Inflammatory macrophage treated with lipopolysaccharide for 1 hour (primary cell): ENCODE measurements around the gene LTBP4.
"Not testable (repeated sequence)": the region's sequence is repeated elsewhere in the genome, so short reads cannot be mapped to it uniquely, and the experiment has no call there.

Source experiments
- DNase-seq, 2 donors: peaks; one replicate each; pipeline ENCODE4 v3.0.0-alpha.2; 2020 to 2022

The LTBP4 gene, protein sequence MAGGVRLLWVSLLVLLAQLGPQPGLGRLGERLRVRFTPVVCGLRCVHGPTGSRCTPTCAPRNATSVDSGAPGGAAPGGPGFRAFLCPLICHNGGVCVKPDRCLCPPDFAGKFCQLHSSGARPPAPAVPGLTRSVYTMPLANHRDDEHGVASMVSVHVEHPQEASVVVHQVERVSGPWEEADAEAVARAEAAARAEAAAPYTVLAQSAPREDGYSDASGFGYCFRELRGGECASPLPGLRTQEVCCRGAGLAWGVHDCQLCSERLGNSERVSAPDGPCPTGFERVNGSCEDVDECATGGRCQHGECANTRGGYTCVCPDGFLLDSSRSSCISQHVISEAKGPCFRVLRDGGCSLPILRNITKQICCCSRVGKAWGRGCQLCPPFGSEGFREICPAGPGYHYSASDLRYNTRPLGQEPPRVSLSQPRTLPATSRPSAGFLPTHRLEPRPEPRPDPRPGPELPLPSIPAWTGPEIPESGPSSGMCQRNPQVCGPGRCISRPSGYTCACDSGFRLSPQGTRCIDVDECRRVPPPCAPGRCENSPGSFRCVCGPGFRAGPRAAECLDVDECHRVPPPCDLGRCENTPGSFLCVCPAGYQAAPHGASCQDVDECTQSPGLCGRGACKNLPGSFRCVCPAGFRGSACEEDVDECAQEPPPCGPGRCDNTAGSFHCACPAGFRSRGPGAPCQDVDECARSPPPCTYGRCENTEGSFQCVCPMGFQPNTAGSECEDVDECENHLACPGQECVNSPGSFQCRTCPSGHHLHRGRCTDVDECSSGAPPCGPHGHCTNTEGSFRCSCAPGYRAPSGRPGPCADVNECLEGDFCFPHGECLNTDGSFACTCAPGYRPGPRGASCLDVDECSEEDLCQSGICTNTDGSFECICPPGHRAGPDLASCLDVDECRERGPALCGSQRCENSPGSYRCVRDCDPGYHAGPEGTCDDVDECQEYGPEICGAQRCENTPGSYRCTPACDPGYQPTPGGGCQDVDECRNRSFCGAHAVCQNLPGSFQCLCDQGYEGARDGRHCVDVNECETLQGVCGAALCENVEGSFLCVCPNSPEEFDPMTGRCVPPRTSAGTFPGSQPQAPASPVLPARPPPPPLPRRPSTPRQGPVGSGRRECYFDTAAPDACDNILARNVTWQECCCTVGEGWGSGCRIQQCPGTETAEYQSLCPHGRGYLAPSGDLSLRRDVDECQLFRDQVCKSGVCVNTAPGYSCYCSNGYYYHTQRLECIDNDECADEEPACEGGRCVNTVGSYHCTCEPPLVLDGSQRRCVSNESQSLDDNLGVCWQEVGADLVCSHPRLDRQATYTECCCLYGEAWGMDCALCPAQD (N-terminal part only)

DNA sequence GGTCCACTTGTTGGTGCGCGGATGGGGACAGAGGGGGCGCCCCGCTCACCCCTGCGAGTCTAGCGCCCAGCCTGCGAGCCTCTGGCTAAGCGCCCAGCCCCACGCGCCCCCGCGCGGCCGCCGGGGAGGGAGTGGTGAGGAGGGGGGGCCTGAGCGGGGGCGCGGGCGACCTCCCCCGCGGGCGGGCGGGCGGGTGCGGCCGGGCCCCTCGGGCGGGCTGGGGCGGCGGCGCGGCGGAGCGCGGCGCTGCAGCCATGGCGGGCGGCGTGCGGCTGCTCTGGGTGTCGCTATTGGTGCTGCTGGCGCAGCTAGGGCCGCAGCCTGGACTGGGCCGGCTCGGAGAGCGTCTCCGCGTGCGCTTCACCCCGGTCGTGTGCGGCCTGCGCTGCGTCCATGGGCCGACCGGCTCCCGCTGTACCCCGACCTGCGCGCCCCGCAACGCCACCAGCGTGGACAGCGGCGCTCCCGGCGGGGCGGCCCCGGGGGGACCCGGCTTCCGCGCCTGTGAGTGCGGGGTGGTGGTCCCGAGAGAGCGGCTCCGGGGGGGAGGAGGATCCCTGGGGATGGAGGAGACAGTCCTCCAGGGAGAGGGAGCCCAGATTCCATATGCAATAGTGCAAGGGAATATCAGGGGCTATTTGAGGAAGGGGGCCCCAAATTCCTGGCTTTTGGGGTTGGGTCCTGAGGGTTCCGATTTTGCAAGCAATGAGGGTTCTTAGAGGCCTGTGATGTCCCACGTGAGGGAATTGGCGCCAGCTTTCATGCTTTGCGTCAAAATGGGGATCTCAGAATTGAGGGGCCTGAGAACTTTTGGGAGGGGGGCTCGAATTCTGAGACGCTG is at the start of gene LTBP4:
Gene LTBP4 (plus strand): TSS at position 236 of the 841 bp plus-strand sequence. CDS start 19 bp downstream, at position 255.
- DNase-seq: no peak

DNA sequence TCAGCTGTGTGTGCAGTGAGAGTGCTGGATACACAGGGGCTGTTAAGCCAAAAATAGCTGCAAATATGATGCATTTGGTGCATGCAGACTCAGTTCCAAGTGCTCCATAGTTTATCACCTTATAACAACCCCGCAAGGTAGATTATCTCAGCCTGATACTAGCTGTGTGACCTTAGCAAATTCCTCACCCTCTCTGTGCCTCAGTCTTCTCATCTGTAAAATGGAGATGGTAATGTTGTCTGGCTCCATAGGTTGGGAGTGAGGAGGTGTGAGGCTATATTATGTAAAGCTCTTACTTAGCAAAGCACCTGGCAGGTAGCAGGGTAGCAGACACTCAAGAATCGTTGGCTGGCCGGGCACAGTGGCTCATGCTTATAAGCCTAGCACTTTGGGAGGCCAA is 48.3 kb upstream of the LTBP4 start:
- DNase-seq: no peak

DNA sequence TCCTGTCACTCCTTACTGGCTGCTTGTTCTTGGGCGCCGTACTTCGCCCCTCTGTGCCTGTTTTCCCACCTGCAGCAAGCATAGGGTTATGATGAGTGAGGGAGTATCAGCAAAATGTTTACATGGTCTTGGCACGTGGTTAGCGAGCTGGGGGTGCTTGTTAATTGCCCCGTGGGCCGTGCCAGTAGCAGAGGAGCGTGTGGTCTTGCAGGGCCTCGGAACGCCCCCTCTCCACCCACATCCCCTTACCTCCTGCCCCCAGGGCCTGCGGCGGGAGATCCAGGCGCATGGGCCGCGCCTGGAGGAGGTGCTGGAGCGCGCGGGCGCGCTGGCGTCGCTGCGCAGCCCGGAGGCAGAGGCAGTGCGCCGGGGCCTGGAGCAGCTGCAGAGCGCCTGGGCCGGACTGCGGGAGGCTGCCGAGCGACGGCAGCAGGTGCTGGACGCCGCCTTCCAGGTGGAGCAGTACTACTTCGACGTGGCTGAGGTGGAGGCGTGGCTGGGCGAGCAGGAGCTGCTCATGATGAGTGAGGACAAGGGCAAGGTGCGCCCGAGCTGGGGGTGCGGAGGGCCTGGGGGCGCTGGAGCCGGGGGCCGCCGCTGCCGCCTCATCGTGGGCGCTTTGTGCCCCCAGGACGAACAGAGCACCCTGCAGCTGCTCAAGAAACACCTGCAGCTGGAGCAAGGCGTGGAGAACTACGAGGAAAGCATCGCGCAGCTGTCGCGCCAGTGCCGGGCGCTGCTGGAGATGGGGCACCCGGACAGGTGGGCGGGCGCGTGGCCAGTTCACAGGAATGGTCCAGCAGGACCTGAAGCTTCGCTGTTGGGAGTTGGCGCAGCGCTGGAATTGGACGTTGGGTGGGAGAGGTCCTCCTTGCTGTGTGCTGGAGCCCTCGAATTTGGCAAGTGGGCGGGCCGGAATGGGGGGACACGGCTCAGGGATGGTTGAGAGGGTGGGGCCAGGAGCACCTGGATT is 47.0 kb upstream of the LTBP4 start:
- DNase-seq: no peak

DNA sequence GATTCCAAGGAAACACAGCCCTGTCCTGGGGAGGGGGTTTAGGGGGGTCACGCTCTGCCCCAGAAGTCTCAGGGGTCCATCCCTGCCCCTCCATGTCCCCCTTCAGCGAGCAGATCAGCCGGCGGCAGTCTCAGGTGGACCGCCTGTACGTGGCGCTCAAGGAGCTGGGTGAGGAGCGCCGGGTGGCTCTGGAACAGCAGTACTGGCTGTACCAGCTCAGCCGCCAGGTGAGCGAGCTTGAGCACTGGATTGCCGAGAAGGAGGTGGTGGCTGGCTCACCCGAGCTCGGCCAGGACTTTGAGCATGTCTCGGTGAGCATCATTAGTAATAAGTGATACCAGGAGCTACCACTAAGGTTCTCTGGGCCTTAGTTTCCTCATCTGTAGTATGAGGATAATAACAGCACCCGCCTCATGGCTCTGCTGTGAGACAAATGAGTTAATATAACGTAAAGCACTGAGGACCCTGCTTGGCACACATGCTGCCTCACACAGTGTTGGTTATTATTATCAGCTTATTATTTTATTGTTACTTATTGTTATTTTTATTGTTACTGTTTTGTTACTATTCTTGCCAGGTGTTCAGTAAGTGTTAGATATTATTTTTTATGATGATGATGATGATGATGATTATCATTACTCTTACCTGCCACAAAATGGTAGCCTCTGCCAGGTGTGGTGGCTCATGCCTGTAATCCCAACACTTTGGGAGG is 45.0 kb upstream of the LTBP4 start:
- DNase-seq: no peak

DNA sequence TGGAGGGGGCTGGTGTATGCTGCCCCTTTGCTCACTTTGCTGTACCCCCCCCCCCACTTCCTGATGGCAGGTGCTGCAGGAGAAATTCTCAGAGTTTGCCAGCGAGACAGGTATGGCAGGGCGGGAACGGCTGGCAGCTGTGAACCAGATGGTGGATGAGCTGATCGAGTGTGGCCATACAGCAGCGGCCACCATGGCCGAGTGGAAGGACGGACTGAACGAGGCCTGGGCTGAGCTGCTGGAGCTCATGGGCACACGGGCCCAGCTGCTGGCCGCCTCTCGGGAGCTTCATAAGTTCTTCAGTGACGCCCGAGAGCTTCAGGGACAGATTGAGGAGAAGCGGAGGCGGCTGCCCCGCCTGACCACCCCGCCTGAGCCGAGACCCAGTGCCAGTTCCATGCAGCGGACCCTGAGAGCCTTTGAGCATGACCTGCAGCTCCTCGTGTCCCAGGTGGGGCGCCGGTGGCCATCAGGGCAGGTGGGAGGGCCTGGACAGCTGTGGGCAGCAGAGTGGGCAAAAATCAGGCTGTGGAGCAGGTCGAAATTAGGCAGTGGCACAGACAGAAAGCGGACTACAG is 44.1 kb upstream of the LTBP4 start:
- no peak for DNase-seq

DNA sequence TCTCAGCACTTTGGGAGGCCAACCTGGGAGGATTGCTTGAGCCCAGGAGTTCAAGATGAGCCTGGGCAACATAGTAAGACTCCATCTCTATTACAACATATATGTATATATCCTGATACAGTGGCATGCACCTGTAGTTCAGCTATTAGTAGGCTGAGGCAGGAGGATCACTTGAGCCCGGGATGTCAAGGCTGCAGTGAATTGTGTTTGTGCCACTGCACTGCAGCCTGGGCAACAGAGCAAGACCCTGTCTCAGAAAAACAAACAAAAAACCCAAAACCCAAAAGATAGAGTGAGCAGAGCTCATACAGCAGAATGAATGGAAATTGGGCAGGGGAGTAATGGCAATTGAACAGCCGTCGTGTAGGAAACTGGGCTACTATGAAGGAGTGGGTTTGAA is 41.8 kb upstream of the LTBP4 start:
- DNase-seq: no peak

DNA sequence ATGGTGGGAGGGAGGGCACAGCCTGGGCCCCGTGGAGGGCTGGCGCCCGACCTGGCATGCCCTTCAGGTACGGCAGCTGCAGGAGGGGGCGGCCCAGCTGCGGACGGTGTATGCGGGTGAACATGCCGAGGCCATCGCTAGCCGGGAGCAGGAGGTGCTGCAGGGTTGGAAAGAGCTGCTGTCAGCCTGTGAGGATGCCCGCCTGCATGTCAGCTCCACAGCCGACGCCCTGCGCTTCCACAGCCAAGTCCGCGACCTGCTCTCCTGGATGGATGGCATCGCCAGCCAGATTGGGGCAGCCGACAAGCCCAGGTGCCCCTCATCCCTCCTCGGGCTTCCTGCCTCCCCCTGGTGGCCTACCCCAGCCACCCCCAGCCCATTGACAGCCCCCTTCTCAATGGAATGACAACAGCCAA is 41.1 kb upstream of the LTBP4 start:
- DNase-seq: no peak

DNA sequence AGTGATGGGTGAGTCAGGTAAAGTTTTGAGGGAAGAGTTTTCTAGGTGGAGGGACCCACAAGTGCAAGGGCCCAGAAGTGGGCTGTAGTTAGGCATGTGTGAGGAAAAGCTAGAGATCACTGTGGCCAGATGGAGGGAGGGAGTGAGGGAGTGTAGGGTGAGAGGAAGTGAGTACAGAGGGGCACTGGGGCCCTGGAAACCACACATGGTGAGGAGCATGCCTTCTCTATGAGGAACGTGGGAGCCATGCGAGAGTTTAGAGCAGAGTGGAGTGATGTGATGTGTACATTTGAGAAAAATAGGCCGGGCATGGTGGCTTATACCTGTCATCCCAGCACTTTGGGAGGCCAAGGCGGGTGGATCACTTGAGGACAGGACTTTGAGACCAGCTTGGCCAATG is 39.2 kb upstream of the LTBP4 start:
- DNase-seq: no peak

DNA sequence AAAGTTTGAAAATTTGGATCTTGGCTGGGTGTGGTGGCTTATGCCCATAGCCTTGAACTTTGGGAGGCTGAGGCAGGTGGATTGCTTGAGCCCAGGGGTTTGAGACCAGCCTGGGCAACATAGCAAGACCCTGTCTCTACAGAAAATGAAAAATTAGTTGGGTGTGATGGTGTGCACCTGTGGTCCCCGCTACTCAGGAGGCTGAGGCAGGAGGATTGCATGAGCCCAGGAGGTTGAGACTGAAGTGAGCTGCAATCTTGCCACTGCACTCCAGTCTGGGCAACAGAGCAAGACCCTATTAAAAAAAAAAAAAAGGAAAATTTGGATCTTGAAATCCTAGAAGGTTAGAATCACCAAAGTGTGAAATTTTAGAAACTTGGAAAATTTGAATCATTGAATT is 36.6 kb upstream of the LTBP4 start:
- DNase-seq: not testable (repeated sequence)

DNA sequence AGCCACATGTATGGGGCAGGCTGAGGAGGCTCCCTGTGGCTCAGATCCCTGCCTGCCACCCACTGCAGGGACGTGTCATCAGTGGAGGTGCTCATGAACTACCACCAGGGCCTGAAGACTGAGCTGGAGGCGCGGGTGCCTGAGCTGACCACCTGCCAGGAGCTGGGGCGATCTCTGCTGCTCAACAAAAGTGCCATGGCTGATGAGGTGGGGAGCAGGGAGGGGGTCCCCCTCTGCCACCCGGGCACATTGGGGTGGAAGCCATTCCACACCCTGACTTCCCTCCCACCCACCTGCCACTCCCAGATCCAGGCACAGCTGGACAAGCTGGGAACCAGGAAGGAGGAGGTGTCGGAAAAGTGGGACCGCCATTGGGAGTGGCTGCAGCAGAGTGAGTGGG is 35.8 kb upstream of the LTBP4 start:
- DNase-seq: no peak

DNA sequence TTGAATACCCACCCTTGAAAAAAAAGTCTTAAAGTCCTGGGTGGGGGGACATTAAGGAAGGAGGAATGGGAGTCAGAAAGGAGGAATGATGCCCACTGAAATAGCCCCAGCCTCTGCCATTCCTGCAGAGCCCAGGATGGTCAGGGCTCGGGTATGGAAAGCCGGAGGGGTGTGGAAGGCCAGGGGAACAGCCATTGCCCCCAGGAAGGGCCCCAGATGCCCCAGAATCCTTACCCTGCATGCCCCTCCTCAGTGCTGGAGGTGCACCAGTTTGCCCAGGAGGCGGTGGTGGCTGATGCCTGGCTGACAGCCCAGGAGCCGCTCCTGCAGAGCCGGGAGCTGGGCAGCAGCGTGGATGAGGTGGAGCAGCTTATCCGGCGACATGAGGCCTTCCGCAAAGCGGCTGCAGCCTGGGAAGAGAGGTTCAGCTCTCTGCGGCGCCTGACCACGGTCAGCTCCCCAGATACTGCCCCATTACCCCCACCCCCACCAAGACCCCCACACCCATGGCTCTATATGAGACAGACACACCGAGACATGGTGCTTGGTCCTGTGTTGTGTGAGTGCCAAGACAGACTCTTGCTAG is 35.2 kb upstream of the LTBP4 start:
- DNase-seq: no peak

DNA sequence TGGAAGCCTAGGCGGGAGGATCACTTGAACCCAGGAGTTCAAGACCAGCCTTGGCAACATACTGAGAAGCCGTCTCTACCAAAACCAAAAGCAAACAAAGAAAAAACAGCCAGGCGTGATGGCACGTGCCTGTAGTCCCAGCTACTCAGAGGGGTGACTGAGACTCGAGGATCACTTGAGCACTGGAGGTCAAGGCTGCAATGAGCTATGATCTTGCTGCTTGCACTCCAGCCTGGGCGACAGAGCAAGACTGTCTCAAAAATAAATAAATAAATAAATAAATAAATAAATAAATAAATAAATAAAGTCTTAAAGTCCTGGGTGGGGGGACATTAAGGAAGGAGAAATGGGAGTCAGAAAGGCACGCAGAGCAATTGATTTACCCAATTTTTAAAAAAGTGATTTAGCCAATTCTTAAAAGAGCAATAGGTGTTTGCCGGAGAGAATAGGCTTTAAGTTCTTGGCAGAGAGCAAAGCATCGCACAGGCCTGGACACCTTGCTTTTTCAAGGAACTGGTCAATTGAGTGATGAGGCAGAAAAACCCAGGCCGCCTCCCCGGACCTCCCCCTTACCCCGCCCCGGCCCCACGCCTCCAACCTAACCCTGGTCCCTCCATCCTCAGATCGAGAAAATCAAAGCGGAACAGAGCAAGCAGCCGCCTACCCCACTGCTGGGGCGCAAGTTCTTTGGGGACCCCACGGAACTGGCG is 34.0 kb upstream of the LTBP4 start:
- DNase-seq: peak in 1 of 2 donors; percentile 14

DNA sequence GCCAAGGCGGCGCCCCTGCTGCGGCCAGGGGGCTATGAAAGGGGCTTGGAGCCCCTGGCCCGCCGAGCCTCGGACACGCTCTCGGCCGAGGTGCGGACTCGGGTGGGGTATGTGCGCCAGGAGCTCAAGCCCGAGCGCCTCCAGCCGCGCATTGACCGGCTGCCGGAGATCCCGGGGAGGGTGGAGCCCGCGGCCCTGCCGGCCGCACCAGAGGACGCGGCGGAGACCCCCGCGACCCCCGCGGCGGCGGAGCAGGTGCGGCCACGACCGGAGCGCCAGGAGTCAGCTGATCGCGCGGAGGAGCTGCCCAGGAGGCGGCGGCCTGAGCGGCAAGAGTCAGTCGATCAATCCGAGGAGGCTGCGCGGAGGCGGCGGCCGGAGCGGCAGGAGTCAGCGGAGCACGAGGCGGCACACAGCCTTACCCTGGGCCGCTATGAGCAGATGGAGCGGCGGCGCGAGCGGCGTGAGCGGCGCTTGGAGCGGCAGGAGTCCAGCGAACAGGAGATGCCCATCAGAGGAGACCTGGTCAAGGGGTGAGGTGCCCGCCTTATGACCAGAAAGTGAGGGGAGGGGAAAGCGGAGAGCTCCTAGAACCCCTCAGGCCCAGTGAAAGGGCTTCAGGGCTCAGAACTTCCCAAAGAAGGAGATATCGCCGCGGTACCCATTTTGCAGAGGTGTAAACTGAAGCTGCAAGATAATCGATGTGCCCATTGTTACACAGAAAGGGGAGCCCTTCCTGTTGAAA is 33.2 kb upstream of the LTBP4 start:
- peak in 1 of 2 donors; percentile 10 for DNase-seq

DNA sequence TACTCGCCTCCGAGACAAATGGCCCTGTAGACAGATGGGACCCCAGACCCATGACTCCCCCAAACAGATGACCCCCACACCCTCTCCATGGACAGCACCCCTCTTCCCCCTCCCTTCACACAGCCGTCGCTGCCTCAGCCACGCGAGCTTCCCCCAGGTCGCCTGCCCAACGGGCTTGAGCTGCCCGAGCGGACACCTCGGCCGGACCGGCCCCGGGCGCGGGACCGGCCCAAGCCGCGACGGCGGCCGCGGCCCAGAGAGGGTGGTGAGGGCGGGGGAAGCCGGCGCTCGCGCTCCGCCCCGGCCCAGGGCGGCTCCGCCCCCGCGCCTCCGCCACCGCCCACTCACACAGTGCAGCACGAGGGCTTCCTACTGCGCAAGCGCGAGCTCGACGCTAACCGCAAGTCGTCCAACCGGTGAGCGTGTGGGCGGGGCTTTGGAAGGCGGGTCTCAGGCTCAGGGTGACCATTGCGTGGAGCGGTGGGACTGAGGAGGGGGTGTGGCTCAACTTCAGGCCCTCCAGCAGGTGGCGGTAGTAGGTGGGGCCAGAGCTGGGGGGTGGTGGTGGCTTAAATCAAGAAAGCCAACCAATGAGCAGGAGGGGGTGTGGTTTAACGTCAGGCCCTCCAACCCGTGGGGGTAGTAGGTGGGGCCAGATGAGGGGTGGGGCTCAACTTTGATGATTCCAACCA is 30.7 kb upstream of the LTBP4 start:
- peak; percentile 99 for DNase-seq

DNA sequence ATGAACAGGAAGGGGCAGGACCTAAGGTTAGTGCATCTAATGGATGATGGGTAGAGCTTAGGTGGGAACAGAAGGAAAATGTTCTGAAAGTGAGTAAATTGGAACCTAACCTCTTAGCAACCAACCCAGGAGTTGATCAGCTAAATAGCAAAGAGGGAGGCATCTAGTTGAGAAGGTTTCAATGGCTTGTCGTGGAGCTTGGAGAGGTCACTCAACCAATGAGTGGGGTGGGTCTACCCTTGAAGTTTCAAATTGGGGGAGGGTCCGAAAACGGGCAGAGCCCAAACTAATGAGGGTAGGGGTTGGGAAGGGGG is 30.2 kb upstream of the LTBP4 start:
- DNase-seq: no peak

DNA sequence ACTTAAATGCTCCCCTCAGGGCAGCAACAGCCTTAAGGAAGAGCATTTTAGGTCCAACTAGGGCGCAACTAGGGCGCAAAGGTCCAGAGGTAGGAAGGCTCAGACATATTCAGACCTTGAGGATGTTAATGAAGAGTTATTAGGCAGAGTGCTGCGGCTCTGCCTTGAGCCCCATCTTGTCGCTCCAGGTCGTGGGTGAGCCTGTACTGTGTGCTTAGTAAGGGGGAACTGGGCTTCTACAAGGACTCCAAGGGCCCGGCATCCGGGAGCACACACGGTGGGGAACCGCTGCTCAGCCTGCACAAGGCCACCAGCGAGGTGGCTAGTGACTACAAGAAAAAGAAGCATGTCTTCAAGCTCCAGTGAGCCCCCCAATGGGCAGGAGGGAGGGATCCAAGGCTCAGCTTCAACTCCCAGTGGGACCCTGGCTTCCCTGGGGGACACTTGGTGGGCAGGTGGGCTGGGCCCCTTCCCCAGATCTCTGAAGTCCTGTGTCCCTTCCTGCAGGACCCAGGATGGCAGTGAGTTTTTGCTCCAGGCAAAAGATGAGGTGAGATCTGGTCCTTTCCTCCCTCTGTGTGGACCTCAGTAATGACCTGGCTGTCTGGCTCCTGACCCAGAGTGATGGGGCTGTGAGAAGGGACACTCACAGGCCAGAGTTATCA is 29.2 kb upstream of the LTBP4 start:
- no peak for DNase-seq

DNA sequence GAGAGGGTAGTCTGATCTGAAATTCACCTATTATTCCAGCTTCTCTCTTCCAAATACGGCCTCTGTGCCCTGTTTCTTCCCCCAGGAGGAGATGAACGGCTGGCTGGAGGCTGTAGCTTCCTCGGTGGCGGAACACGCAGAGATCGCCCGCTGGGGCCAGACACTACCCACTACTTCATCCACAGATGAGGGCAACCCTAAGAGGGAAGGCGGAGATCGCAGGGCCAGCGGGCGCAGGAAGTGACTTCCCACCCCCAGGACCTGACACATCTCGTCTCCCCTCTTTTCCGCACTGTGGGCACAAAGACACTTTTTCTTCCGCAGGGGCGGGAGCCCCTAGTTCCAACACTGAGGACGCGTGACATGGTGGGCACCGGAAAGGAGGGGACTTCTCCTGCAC is 25.8 kb upstream of the LTBP4 start:
- DNase-seq: no peak
